Measurements from ENCODE around the gene KLF2. TPM values are rescaled to one million over a fixed set of nuclear protein-coding genes. Genes with fewer than 3 reads are reported as not detected.
"Not testable (repeated sequence)": the region's sequence is repeated elsewhere in the genome, so short reads cannot be mapped to it uniquely, and the experiment has no call there.

Gene KLF2
- total and polyA plus RNA-seq, 9 donors, result 48.3 to 399 (median 96.4) TPM

DNA sequence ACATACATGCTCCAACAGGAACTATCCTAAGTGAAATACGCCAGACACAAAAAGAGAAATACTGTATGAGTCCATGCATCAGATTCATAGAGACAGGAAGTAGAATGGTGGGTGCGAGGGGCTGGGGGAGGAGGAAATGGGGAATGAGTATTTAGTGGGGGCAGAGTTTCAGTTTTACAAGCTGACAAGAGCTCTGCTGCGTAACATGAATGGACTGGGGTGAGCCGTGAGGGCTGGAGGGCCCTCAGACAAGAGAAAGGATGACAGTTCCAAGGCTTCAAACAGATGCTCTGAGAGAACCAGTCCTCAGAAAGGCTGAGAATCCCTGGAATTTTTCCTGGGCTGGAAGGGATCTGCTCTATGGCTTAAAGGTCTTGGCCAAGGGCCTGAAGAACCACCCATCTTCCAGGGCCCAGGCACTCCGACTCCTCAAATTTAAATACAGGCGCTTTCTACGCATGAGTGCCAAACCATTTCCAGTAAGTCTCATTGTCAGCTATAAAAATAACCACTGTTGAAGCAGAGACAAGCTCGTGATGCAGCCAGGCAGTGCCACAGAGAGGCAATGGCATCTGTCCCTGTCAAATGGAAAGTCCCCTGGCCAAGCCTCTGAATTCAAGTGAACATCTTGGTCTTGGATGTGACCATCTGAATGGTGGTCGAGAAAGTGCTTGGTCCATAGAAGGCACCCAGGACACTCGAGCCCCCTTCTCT lies 17.5 kb downstream of the KLF2 start:
- peak in 1 of 5 donors; percentile 44 for DNase-seq
- TF ChIP-seq EP300 (IDR thresholded peaks at IDR 0.05) (no peak), POLR2A (IDR thresholded peaks at IDR 0.05) (no peak)
- TF ChIP-seq, protein P1, sequence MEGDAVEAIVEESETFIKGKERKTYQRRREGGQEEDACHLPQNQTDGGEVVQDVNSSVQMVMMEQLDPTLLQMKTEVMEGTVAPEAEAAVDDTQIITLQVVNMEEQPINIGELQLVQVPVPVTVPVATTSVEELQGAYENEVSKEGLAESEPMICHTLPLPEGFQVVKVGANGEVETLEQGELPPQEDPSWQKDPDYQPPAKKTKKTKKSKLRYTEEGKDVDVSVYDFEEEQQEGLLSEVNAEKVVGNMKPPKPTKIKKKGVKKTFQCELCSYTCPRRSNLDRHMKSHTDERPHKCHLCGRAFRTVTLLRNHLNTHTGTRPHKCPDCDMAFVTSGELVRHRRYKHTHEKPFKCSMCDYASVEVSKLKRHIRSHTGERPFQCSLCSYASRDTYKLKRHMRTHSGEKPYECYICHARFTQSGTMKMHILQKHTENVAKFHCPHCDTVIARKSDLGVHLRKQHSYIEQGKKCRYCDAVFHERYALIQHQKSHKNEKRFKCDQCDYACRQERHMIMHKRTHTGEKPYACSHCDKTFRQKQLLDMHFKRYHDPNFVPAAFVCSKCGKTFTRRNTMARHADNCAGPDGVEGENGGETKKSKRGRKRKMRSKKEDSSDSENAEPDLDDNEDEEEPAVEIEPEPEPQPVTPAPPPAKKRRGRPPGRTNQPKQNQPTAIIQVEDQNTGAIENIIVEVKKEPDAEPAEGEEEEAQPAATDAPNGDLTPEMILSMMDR (IDR thresholded peaks at IDR 0.05), result no peak
- peak overlapping the region in 1 of 2 donors; percentile 56 for H3K27ac ChIP-seq
- H3K4me3 ChIP-seq, result no peak overlapping the region
- intact Hi-C loops (cut with DNase I), result no loop called here
- H3K27me3 ChIP-seq, result no peaks in the 10 kb centered on the region
- 39 to 61% (median 45%) methylated on average over 10 of the region's 10 CpGs for WGBS, 3 donors
- H3K9me3 ChIP-seq, result no peaks in the 10 kb centered on the region
- H3K36me3 ChIP-seq, result no peaks in the 10 kb centered on the region
- peaks cover 7% of the 10 kb centered on the region for H3K4me1 ChIP-seq (ENCODE audit: insufficient read depth)

DNA sequence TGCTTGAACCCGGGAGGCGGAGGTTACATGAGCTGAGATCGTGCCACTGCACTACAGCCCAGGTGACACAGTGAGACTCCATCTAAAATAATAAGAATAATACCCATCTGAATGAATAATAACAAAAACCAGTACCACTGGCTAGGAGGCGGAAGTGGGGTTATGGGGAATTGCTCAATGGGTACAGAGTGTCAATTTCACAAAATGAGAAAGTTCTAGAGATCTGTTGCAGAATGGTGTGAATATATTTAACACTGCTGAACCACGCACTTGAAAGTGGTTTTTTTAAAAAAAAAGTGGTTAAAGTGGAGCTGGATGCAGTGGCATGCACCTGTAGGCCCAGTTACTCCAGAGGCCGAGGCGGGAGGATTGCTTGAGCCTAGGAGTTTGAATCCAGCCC lies 18.5 kb downstream of the KLF2 start:
- intact Hi-C loops (cut with DNase I), result no loop called here
- Histone ChIP-seq H3K27ac (no peak overlapping the region), H3K4me1 (ENCODE audit: insufficient read depth) (peaks cover 7% of the 10 kb centered on the region)

DNA sequence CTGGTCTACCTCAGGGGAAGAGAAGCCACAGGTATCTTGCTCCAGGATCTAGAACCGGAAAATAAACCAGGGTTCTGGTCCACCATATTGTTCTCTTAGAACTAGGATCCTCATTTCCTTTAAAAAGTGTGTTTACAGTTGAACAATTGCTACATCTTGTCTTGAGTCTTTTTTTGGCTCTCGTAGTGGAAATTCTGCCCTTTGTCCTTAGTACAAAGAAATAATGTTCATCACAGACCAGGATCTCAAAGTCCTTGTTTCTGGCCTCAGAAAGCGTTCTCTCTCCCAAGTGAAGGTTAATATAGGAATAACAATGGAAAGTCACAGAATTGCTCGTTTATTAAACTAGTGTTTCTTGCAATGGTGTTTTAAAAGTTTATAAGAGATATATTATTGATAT lies 20.8 kb downstream of the KLF2 start:
- intact Hi-C loops (cut with DNase I), result no loop called here
- WGBS, 3 donors, result 50 to 54% (median 51%) methylated on average over 4 of the region's 4 CpGs
- Histone ChIP-seq H3K27ac (no peak overlapping the region), H3K36me3 (no peaks in the 10 kb centered on the region), H3K9me3 (no peaks in the 10 kb centered on the region), H3K27me3 (no peaks in the 10 kb centered on the region), H3K4me1 (ENCODE audit: insufficient read depth) (peaks cover 2% of the 10 kb centered on the region), H3K4me3 (no peak overlapping the region)
- no peak for DNase-seq
- TF ChIP-seq POLR2A (IDR thresholded peaks at IDR 0.05), result no peak
- TF ChIP-seq, protein P1 (IDR thresholded peaks at IDR 0.05), result no peak
- no peak for TF ChIP-seq EP300 (IDR thresholded peaks at IDR 0.05)

More for the DNA sequence above, 18.5 kb downstream of the KLF2 start:
- Histone ChIP-seq H3K4me3 (no peak overlapping the region), H3K9me3 (no peaks in the 10 kb centered on the region), H3K27me3 (no peaks in the 10 kb centered on the region), H3K36me3 (no peaks in the 10 kb centered on the region)
- no peak for DNase-seq
- 94 to 96% (median 95%) methylated on average over 7 of the region's 7 CpGs for WGBS, 3 donors
- TF ChIP-seq, protein P1 (IDR thresholded peaks at IDR 0.05), result no peak
- no peak for TF ChIP-seq EP300 (IDR thresholded peaks at IDR 0.05)
- no peak for TF ChIP-seq POLR2A (IDR thresholded peaks at IDR 0.05)

DNA sequence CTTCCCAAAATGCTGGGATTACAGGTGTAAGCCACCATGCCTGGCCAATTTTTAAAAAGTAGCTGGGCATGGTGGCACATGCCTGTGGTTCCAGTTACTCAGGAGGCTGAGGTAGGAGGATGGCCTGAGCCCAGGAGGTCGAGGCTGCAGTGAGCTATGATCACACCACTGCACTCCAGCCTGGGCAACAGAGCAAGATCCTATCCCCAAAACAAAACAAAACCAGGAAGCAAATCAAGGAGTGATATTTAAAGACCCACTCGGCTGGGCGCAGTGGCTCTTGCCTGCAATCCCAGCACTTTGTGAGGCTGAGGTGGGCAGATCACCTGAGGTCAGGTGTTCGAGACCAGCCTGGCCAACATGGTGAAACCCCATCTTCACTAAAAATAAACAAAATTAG lies 22.5 kb downstream of the KLF2 start:
- H3K4me3 ChIP-seq; H3K4me1 ChIP-seq (ENCODE audit: insufficient read depth); DNase-seq; H3K27ac ChIP-seq; H3K9me3 ChIP-seq; intact Hi-C loops (cut with DNase I); H3K27me3 ChIP-seq; H3K36me3 ChIP-seq: not testable (repeated sequence)
- WGBS, 3 donors, result 84 to 93% (median 87%) methylated on average over 4 of the region's 4 CpGs

DNA sequence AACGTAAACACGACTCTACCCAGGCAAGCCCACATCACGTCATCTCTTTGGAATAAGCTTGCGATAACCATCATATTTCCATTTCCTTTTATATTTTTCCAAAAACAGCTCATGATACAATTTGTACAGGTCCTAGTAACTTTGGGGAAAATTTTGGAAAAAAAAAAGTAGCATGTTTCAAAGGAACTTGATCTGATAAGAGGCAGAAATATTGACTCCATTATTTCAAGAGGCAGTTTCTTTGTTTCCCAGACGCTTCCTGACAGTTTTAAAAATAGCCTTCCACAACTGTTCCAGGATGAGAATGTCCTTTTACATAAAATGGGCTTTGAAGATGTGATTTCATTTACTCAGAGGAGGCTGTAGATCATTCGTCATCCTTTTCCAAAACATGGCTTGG lies 23.1 kb downstream of the KLF2 start:
- no peak overlapping the region for H3K4me3 ChIP-seq
- H3K36me3 ChIP-seq, result no peaks in the 10 kb centered on the region
- 81 to 88% (median 84%) methylated on average over 6 of the region's 6 CpGs for WGBS, 3 donors
- H3K27me3 ChIP-seq, result no peaks in the 10 kb centered on the region
- peaks cover 2% of the 10 kb centered on the region for H3K4me1 ChIP-seq (ENCODE audit: insufficient read depth)
- no peak for DNase-seq
- H3K27ac ChIP-seq, result no peak overlapping the region
- no peaks in the 10 kb centered on the region for H3K9me3 ChIP-seq
- intact Hi-C loops (cut with DNase I), result no loop called here
- TF ChIP-seq, protein P1 (IDR thresholded peaks at IDR 0.05), result no peak
- TF ChIP-seq POLR2A (IDR thresholded peaks at IDR 0.05), result no peak
- no peak for TF ChIP-seq EP300 (IDR thresholded peaks at IDR 0.05)
